Activated T-helper 1 cell treated with Interleukin-2 at 50 U/mL for 16 hours (primary cell): ENCODE data around the gene BUD13.

Experiments used
- DNase-seq: peaks from one replicate; pipeline ENCODE4 v3.0.0-alpha.2; 2020; ENCODE audit warnings: low read depth

BUD13 gene

GRCh38 chr11:116715383-116715782 is 57.4 kb downstream of the BUD13 start:
- DNase-seq: no peak

GRCh38 chr11:116714902-116715301 is 57.9 kb downstream of the BUD13 start:
- DNase-seq: no peak

GRCh38 chr11:116712428-116712827 is 60.4 kb downstream of the BUD13 start:
- DNase-seq: no peak

- no peak for DNase-seq
Measured at GRCh38 chr11:116710762-116711161, 62.0 kb downstream of the BUD13 start.

GRCh38 chr11:116710001-116710674 is 62.6 kb downstream of the BUD13 start:
- no peak for DNase-seq

GRCh38 chr11:116707746-116708145 is 65.0 kb downstream of the BUD13 start:
- no peak for DNase-seq

GRCh38 chr11:116707161-116707629 is 65.6 kb downstream of the BUD13 start:
- DNase-seq: no peak

- DNase-seq: no peak
Measured at GRCh38 chr11:116703421-116703820, 69.4 kb downstream of the BUD13 start.

GRCh38 chr11:116702772-116703385 is 69.9 kb downstream of the BUD13 start:
- no peak for DNase-seq

- no peak for DNase-seq
Measured at GRCh38 chr11:116701876-116702275, 70.9 kb downstream of the BUD13 start.

- no peak for DNase-seq
Measured at GRCh38 chr11:116701297-116701801, 71.4 kb downstream of the BUD13 start.

GRCh38 chr11:116700586-116701220 is 72.1 kb downstream of the BUD13 start:
- DNase-seq: no peak
